DLD1 (cell line): Measurements from ENCODE around the gene KCNB1.
"Not testable (repeated sequence)": the region's sequence is repeated elsewhere in the genome, so short reads cannot be mapped to it uniquely, and the experiment has no call there.

ENCODE experiments used
- in situ Hi-C: cut with HindIII; loops from 2 replicates; pipeline ENCODE4 v1.10.0; 2017; ENCODE audit warnings: low sequenced_read_pairs

The KCNB1 gene

GRCh38 chr20:49413677-49414076, 68.8 kb downstream of the KCNB1 start:
- in situ Hi-C loops, result no loop called here

GRCh38 chr20:49412953-49413352, 69.5 kb downstream of the KCNB1 start:
- in situ Hi-C loops, result no loop called here

GRCh38 chr20:49412254-49412653, 70.2 kb downstream of the KCNB1 start:
- in situ Hi-C loops, result no loop called here

- in situ Hi-C loops, result no loop called here
Measured at GRCh38 chr20:49411221-49411925, 71.1 kb downstream of the KCNB1 start.

GRCh38 chr20:49409975-49410621, 72.4 kb downstream of the KCNB1 start:
- in situ Hi-C loops, result not testable (repeated sequence)

DNA sequence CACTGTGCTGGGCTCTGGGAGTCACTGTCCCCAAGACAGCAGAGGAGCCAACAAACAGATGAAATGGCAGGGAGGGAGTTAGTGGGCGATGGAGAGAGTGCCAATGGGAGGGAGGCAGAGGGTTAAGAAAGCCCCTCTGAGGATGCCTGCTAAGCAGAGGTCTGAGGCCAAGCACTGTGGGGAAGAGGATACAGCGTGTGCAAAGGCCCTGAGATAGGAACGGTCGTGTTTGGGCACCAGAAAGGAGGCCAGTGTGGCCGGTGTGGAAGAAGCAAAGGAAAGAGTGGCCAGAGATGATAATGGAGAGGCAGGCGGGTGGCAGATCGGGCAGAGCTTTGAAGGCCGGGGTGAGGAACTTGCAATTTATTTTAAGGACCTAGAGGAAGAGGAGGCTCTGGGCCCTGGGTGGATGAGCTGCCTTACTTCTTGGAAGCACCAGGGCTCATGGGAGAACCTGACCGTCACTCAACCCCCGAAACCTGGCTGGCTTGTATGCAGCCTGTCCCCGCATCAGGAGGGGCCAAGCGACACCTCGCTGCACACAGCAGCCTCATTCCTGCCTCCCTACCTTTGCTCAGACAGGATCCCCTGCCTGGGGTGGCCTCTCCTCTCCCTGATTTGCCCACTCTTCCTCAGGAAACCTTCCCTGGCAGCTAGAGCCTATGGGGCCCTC, 73.0 kb downstream of the KCNB1 start:
- in situ Hi-C loops, result no loop called here

DNA sequence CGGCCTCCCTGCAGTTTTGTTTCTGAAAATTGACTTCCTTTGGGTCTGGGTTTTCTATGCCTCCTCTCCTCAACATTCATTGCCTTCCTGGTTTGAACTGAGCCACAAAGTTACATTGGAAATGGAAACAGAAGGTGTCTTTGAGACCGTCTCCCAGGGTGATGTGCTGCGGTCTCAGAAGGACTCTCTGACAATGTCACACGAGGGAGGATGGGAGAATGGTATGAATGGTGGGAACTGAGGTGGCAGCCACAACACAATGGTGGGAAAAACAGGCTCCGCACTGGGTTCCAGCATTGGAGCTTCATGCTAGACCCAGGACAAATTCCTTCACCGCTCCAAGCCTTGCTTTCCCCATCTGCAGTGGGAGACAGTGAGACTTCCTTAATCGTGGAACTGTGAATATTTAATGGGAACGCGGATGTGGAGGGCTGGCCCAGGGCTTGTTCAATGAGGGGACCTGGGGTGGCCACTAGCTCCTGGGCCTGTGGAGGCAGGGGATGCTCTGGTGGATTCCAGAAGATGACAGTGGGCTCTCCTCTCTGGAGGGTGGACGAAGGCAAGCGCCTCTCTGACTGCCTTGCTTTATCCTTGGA, 73.9 kb downstream of the KCNB1 start:
- in situ Hi-C loops, result no loop called here

GRCh38 chr20:49406666-49407065, 75.8 kb downstream of the KCNB1 start:
- in situ Hi-C loops, result no loop called here

DNA sequence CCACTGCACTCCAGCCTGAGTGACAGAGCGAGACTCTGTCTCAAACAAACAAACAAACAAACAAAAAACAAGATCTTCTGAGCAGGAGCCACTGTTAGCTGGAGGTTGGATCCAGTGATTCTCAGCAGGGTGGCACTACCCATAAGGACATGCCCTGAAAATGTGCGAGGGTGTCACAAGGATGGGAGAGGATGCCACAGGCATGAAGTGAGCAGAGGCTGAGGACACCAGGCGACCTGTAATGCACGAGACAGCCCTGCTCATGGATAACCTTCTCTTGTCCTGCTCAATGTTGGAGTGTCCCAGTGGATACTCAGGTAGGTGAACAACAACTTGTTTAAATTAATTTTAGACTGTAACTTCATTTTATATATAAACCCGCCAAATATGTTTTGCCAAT, 76.8 kb downstream of the KCNB1 start:
- in situ Hi-C loops, result no loop called here

DNA sequence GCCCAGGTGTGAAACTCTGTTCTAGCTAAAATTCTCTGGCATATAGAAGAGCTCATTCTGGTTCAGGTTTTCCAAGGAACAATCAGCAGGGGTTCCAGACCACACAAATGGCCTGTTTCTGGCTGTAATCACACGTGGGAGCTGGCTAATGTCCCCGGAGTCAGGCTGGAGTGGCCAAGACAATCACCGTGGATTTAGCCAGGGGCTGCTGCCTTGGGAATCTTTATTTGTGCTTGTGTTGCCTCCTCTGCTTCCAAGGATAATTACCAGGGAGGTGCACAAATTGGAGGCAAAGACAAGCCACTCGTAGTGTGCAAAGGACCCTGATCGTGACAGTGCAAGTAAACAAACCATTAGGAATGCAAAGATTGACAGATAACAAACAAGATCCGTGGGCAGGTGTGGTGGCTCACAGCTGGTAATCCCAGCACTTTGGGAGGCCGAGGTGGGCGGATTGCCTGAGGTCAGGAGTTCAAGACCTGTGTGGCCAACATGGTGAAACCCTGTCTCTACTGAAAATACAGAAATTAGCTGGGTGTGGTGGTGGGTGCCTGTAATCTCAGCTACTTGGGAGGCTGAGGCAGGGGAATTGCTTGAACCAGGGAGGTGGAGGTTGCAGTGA, 77.3 kb downstream of the KCNB1 start:
- in situ Hi-C loops, result no loop called here

- in situ Hi-C loops, result no loop called here
Measured at GRCh38 chr20:49404461-49404860, 78.0 kb downstream of the KCNB1 start.

- in situ Hi-C loops, result no loop called here
Measured at GRCh38 chr20:49403911-49404310, 78.6 kb downstream of the KCNB1 start.

DNA sequence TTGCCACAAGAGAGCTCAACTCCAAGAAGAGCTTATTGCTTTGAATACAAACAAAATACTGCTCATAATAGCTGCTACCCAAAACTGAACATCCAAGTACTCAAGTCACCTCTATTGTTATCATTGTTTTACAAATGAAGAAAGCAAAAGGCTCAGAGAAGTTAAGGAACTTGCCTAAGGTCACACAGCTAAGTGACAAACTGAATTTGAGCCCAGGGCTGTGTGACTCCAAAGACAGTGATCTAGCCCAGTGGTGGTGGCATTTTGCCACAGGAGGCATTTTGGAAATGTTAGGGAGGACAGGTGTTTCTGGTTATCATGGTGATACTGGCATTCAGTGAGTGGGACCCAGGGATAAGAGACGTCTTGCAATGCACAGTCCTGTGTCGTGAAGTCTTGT, 79.5 kb downstream of the KCNB1 start:
- in situ Hi-C loops, result no loop called here

DNA sequence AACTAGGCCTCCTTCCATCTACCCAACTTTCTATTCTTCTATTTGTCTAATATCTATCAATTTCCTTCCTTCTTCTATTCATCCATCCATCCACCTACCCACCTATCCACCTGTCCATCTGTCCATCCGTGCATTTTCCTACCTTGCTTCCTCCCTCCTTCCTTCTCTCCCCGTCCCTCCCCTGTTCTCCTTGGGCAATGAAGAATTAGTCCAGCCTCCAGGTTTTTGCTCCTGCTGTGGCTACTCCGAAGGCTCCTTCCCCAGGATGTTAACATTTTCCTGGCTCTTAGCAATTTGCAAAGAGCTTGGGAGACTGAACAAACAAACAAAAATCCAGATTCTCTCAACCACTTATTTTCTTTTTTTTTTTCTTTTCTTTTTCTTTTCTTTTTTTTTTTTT, 81.6 kb downstream of the KCNB1 start:
- in situ Hi-C loops, result no loop called here

- in situ Hi-C loops, result no loop called here
Measured at GRCh38 chr20:49400410-49400809, 82.1 kb downstream of the KCNB1 start.

- in situ Hi-C loops, result no loop called here
Measured at GRCh38 chr20:49399329-49399728, 83.1 kb downstream of the KCNB1 start.

- in situ Hi-C loops, result no loop called here
Measured at GRCh38 chr20:49398401-49399144, 83.9 kb downstream of the KCNB1 start.

DNA sequence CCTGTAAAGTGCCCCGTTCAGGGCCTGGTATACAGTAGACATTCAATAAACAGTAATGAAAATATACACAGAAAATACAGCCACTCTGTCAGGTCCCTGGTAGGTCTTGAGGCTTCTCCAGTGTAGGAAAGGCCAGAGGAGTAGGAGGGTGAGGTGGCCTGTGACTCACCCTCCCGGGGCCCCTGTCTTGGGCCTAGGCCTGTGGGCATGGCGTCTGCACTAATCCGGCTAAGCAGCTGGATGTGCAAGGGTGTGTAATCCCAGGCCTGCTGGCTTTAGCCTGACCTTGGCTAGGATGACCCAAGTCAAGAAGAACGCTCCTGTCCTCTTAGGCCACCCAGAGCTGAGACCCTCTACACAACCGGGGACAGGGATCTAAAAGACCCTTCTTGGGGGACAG, 84.9 kb downstream of the KCNB1 start:
- in situ Hi-C loops, result no loop called here

DNA sequence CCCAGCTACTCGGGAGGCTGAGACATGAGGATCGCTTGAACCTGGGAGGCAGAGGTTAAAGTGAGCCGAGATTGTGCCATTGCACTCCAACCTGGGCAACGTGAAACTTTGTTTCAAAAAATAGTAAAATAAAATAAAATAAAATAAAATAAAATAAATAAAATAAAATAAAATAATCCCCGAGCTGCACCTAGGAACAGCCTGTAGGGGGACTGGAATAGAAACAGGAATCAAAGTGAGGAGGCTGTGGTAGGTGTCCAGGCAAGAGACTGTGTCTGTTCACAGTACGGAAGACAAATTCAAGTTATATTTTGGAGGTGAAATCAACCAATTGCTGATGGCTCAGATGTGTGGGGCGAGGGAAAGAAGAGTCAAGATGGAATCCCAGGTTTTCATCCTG, 86.2 kb downstream of the KCNB1 start:
- in situ Hi-C loops, result no loop called here

- in situ Hi-C loops, result no loop called here
Measured at GRCh38 chr20:49395659-49396058, 86.8 kb downstream of the KCNB1 start.

DNA sequence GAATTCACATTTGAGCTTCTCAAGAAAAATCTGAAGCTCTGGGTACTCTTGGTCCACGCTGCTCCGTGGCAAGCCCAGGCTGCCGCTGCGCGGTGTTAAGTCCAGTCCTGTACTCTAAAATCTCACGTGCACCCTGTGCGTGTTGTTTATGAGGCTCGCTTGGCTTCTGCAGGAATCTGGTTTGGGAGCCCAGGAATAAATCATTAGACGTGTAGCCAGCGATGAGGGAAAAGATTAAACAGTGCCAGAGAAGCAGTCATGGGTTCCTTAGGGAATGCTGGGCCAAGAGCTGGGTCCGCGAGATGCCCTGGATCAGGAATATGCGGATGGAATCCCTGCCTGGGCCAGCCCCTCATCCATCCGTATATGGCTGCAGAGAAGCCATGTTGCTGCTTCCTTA, 87.3 kb downstream of the KCNB1 start:
- in situ Hi-C loops, result no loop called here
